Measurements from ENCODE around the gene RCCD1.

Gene RCCD1

DNA sequence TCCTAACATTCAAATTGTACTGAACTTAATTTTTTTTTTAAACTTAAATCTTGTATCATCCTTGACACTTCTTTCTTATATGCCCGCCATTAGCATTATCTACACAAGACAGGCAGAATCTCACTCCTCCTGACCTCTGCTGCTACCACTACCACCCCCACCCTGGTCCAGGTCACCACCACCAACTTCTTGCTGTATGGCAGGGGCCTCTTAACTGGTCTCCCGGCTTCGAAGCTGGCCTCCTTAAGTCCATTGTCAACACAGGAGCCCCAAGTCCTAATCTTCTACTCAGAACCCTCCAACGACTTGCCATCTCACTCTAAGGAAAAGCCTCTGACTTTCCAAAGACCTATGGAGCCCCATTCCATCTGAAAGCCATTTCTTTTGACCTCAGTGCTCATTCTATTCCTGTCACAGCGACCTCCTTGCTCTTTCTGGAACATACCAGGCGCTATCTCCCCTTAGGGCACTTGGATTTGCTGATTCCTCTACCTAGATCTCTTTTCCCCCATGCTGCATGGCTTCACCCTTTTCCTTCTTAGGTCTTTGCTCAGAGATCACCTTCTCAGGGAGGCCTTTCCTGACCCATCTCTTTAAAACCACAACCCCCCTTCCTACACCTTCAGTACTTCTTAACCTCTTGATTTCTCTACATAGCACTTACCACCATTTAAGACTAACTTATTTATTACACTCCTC, 37.1 kb downstream of the RCCD1 start:
- no peak for DNase-seq (ENCODE audit: low read depth)
- H3K4me3 ChIP-seq (ENCODE audit: low read depth, low read length): no peak overlapping the region
- TF ChIP-seq, protein P1, sequence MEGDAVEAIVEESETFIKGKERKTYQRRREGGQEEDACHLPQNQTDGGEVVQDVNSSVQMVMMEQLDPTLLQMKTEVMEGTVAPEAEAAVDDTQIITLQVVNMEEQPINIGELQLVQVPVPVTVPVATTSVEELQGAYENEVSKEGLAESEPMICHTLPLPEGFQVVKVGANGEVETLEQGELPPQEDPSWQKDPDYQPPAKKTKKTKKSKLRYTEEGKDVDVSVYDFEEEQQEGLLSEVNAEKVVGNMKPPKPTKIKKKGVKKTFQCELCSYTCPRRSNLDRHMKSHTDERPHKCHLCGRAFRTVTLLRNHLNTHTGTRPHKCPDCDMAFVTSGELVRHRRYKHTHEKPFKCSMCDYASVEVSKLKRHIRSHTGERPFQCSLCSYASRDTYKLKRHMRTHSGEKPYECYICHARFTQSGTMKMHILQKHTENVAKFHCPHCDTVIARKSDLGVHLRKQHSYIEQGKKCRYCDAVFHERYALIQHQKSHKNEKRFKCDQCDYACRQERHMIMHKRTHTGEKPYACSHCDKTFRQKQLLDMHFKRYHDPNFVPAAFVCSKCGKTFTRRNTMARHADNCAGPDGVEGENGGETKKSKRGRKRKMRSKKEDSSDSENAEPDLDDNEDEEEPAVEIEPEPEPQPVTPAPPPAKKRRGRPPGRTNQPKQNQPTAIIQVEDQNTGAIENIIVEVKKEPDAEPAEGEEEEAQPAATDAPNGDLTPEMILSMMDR (IDR thresholded peaks at IDR 0.05; ENCODE audit: low read depth, low read length, missing control alignments): no peak
- in situ Hi-C loops (cut with HindIII; ENCODE audit: low sequenced_read_pairs): no loop called here

DNA sequence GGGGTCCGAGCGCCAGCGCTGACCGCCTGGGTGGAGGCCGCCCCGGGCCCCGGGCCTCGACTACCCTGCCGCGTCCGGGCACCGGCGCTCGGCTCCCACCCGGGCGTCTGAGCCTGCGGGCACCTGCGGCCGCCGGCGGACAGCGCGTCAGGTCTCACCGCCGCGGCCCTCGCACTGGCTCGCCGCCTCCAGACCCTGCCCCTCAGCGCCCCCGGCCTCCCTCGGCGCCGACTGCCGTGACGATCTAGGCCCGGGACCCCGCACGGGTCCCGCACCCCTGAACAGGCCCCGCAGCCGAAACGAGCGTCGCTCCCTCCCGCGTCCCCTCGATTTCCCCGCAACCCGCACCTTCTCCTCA, 39.4 kb downstream of the RCCD1 start:
- no peak for DNase-seq (ENCODE audit: low read depth)
- in situ Hi-C loops (cut with HindIII; ENCODE audit: low sequenced_read_pairs): no loop called here
- peak overlapping the region; percentile 79 for H3K4me3 ChIP-seq (ENCODE audit: low read depth, low read length)
- TF ChIP-seq, protein P1 (IDR thresholded peaks at IDR 0.05; ENCODE audit: low read depth, low read length, missing control alignments): no peak

DNA sequence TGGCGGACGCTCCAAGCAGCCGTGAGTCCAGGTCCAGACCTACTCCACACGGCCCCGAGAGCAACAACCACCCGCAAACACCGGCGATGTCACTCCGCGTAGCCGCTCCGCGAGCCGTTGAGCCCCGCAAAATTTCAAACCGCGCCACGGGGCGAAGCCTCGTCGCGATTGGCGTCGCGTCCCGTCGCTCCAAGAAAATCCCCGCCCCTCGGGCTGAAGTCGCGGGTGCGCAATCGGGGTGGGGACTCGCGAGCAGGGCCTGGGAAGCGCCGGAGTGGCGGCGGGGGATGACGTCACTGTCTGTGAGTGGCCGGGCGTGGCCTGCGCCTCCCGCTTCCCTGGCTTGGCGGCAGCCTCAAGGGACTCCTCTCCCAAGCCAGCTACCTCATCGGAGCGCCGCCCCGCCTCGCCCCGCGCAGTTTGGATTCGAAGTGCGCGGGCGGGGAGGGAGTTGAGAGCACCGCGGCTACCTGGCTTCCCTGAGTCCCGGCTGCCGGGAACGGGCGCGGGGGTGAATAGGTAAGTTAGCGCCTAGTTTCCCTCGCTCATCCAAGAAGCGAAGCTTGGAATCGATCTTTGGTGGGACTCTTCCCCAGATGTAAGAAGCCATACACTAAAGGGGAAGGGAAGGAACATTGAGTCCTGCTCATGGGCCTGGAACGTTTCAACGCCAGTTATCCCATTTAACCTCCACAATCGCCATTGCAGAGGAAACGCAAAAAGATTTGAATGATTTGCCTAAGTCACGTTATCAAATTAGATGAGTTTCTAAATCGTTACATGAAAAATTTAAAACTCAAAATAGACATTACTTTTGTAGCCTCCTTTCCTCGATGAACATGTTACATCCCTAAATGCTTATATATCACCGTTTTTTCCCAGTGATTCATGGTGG, 40.0 kb downstream of the RCCD1 start, which contains the start of gene PRC1:
Gene PRC1, minus strand, starts transcription at position 119 of the 895 bp plus-strand sequence. Its CDS starts 118 bp downstream, at position 1.
- DNase-seq (ENCODE audit: low read depth): peak; percentile 88
- in situ Hi-C loops (cut with HindIII; ENCODE audit: low sequenced_read_pairs): no loop called here
- TF ChIP-seq, protein P1 (IDR thresholded peaks at IDR 0.05; ENCODE audit: low read depth, low read length, missing control alignments): no peak
- peak within 1 kb of the TSS; percentile 79 for H3K4me3 ChIP-seq (ENCODE audit: low read depth, low read length)

DNA sequence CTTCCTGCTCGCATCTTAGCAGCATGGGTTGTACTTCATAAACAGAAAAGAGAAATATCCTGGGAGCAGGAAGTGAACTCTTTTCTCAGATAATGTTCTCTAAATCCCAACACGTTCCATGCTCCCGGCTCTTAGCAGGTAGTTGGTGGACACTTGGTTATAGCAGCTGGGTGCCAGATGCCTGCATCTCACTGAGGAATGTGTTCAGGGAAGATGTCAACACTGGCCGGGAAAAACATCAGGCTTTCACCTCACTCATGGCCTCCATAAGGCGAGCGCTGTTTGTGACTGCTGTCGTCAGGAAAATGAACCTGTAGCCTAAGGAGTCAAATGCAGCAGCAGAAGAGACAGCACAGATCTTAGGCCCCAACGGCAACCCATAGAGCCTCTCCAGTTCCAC, 44.1 kb downstream of the RCCD1 start:
- DNase-seq (ENCODE audit: low read depth): no peak
- in situ Hi-C loops (cut with HindIII; ENCODE audit: low sequenced_read_pairs): no loop called here
- H3K4me3 ChIP-seq (ENCODE audit: low read depth, low read length): no peak overlapping the region
- TF ChIP-seq, protein P1 (IDR thresholded peaks at IDR 0.05; ENCODE audit: low read depth, low read length, missing control alignments): no peak

DNA sequence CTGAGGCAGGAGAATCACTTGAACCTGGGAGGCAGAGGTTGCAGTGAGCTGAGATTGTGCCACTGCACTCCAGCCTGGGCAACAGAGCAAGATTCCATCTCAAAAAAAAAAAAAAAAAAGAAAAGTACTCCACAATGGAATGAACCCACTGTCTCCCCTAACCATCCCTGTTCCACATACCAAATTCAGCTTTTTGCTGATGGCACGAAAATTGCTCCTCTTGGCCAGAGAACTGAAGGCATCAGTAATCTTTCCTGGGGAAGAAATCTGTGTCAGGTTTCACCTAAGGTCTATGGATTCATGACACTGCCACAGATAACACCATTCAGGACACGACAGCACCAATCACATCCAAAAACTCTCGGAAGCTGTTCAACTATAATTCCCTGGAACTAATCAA, 46.5 kb downstream of the RCCD1 start:
- no peak for DNase-seq (ENCODE audit: low read depth)
- TF ChIP-seq, protein P1 (IDR thresholded peaks at IDR 0.05; ENCODE audit: low read depth, low read length, missing control alignments): no peak
- in situ Hi-C loops (cut with HindIII; ENCODE audit: low sequenced_read_pairs): no loop called here
- H3K4me3 ChIP-seq (ENCODE audit: low read depth, low read length): no peak overlapping the region

DNA sequence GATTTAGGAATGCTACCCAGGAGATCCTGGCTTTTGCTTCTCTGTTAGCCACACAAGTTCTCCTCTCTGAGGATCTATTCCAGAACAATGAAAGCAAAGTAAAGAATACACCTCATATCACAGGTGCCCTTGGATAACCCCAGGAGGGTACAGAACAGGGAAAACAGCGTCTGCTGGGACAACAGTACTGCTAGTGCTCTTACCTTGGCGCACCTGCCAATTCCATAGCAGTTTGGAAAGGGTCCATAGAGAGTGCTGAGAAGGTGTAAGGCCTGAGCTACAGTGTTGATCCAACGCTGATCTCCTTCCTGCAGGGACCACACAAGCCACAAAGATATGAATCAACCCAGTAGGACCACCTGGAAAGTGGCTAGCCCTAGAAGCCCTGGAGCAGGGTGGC, 52.6 kb downstream of the RCCD1 start:
- in situ Hi-C loops (cut with HindIII; ENCODE audit: low sequenced_read_pairs): no loop called here
- no peak overlapping the region for H3K4me3 ChIP-seq (ENCODE audit: low read depth, low read length)
- TF ChIP-seq, protein P1 (IDR thresholded peaks at IDR 0.05; ENCODE audit: low read depth, low read length, missing control alignments): no peak
- DNase-seq (ENCODE audit: low read depth): no peak

Data from astrocyte of the cerebellum (primary cell).